Retina (tissue), 1 donor: ENCODE results near the gene IKBKE.

ENCODE experiments used
- DNase-seq: peaks from one replicate; pipeline ENCODE4 v3.0.0-alpha.2; 2016

IKBKE gene

GRCh38 chr1:206516728-206516990, 46.4 kb downstream of the IKBKE start:
- no peak for DNase-seq

- DNase-seq, result peak; percentile 50
Observed at GRCh38 chr1:206517784-206518183, 47.5 kb downstream of the IKBKE start.

DNA sequence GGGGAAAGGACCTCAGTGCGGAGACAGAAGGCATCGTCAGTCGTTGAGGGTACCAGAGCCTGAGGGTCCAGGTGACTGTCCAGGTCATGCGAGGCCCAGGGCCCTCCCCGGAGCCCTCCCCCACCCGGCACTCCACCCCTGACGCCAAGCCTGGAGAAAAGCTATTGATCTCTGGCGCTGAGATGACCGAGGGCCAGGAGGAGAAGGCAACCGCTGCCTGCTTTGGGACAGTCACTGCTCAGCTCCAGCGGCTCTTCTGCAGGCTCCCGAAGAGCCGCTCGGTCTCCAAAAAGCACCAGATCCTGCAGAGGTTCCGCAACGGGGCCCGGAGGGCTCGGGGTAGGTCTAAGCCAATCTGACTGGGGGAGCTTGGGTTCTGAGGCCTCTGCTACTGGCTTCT, 47.9 kb downstream of the IKBKE start:
- no peak for DNase-seq

DNA sequence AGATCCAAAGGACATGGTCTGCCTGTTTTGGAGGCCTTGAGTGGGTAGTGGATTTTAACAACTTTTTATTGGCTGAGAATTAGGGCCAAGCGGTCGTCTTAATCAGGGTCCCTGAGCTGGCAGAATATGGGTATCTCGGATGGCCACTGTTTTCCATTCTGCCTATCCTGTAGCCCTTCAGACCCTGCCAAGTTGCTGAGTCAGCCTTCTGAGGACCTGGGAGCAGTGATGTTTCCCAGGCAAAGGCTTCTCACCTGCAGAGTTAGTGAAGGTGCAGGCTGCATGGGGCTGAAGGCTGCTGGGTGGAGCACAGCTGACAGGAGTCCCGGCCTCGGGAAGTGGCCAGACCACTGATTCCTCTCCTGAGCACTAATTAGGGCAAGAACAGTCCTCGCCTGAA, 48.5 kb downstream of the IKBKE start:
- DNase-seq, result no peak

DNA sequence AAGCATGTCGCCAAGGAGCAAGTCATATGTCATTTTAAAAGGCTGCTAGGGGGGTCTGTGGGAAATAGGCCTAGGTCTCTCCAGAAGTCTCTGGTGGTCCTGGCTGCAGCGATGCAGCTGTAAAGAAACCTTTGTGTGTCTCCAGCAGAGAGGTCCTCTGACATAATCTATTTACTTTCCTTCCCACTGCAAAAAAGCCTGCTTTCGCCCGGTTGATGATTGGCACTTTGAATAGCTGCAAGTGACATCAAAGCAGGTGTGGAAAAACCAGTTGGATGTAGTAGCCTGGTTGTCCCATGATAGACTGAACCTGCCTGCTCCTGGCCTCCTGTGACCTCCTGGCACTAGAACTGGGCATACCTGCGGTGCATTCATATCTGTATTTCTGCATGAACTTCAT, 50.9 kb downstream of the IKBKE start:
- peak; percentile 32 for DNase-seq

GRCh38 chr1:206521694-206522402, 51.6 kb downstream of the IKBKE start:
- peak; percentile 21 for DNase-seq

DNA sequence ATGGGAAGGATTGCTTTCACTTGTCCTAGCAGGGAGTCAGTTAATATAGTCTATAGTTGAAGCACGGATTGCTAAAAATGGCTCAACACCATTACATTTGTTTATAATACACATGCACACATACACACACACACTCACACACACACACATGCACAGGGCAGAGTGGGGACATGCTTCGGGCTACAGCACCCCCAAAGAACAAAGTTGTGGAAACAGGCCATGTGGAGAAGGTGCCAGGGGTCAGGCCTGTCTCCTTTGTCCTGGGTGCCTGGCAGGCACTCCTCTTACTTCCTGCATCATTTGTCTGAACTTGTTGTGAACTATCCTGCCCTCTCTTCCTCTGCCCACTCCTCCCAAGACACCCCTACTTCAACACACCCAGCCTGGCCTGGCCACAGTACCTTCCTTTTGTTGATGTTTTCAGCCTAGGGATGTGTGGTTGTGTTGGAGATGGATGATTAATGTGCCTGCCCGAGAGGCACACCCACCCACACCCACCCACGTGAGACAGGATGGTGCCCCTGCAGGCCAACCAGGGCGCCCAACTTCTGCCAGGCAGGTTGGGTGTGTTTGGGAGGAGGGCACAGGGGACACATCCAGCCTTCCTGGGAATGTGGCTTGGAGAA, 54.6 kb downstream of the IKBKE start:
- DNase-seq, result no peak

DNA sequence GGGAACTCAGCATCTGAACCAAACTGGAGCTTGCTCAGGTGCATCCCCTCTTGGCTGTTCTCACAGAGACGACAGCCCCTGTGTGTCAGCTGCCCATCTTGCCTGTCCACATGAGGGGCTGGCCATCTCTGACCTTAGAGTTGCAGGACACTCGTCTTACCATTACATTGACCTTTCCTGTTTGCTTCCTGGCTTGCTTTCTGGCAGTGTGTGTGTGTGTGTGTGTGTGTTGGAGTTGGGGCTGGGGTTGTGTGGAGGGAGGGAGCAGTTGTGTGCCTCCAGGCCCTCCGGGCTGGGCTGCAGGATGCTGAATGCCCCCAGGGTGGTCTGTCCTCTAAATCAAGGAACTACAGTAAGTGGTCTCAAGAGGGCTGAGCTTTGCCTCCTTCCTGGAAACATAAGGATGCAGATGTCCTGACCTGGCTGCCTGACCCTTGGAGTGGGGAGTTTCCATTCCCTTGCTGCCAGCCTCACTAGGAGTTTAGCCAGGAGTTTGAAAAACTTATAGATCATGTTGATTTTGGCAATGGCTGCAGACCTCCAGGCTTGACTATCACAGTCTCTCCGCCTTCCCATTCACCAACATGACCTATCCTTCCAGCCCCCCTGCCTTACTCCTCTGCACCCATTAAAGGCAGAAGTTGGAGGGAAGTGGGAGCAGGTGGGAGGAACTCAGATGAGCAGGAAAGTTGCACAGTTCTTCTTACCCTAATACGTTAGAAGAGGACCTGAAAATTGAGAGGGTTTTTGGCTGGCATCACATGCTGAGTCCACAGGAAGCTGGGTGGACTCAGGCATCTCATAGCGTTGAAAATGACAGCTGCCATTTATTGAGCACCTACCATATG, 56.0 kb downstream of the IKBKE start:
- no peak for DNase-seq

- DNase-seq, result no peak
Observed at GRCh38 chr1:206529425-206529824, 59.1 kb downstream of the IKBKE start.

DNA sequence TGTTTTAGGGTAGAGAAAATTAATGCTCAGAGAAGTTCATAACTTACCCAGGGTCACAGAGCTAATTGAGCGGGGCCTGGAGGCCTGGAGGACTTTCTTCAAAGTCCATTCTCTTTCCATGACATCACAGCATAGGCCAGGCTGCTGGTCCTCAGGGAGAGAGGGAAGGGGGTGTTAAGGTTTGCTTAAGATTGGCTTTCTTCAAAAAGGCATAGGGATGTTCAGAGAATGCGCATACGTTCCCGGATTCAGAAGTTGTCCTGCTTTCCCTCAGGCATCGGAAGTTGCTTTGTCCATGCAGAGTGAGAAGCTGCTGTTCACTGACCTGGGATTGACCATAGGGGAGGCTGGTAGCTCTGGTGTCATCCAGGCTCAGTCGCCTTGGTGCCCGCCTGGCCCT, 62.1 kb downstream of the IKBKE start:
- DNase-seq, result no peak

GRCh38 chr1:206534552-206534951, 64.3 kb downstream of the IKBKE start:
- DNase-seq, result no peak

DNA sequence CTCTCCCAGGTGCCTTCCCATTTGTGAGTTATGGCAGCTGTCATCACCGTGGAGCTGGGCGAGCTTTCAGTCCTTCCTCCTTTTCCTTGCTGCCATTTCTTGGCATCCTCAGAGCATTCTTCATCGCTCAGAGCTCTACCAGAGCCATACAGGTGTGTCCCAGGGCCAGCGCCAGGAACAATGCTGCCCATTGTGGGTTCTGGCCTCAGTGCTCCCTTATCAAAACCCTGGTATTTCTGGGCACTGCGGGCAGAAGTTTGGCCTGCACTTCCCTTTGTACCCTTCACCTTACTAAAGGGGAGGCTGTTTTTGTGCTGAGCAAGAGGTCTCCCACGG, 65.5 kb downstream of the IKBKE start:
- no peak for DNase-seq

DNA sequence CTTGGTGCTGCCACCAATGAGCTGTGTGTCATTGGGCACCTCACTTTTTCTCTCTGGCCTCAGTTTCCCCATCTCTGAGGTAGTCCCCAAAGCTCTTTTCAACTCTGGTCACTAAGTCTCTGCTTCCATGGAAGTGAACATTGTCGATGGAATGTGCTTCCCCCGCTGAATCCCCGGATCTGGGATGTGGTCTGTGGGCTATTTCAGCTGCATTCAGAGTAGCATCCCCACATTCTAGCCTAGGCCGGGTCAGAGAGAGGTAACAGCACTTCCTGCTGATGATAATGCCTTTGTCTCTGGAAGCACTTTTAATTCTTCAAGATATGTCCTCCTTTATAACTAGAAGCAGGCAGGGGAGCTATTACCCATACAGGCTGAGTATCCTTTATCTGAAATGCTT, 66.9 kb downstream of the IKBKE start:
- no peak for DNase-seq

GRCh38 chr1:206538086-206538770, 68.0 kb downstream of the IKBKE start:
- no peak for DNase-seq

DNA sequence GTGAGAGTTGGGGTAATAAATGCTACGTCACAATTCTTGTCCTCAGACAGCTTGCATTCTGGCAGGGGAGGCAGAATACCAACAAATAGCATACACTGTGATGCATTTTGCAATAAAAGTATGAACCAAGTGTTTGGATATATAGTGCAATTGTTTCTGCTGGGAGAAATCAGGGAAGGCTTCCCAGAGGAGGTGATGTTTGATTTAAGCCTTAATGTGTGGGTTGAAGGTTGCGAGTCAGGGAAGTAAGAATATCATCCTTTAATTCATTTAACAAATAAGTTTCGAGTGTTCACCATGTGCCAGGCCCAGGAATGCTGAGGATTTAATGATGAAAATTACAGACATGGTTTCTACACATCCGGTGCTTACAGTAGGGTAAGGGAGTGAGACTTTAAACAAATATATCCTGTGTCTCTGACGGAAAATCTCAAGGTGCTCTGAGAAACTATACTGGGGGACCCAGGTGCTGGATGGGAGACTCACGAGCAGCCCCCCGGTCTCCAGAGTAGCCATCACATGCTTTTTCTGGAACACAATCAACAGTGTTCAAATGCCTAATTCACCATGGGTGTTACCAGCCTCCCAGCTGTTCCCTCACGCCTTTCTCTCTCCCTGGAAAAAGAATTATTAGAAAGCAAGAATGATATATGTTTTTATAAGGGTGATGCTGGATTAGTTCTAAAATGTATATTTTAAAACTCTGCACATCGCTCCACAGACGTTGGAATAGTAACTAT, 68.8 kb downstream of the IKBKE start:
- no peak for DNase-seq

DNA sequence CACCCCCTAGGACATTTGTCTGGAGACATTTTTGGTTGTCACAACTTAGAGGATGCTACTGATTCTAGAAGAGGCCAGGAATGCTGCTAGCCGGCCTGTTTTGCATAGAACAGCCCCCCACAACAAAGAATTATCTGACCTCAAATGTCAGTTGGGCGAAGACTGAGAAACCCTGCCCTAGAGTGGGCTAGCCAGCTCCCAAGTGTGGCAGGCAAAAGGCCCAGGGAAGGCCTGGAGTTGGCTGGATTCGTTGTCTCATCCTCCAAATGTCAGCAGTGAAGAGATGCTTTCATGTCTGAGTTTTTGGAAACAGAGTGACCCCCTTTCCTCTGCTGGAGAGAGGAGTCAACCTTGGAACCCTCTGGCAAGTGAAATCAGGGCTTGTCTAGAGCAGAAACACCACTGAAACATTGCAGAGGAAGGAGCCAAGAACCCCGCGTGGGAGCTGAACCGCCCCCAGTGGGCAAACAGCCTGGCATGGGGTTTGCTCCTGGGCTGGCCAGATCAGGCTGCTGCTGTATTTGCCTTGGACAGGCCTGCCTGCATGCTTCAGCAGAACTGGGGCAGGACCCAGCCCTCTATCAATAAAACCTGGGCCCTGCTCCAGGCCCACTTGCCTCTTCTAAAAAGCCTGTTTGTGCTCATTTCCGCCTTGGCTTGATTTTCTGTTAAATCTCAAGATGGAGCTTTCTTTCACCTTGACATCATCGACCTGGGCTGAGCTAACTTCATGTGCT, 69.9 kb downstream of the IKBKE start:
- DNase-seq, result no peak

- DNase-seq, result no peak
Observed at GRCh38 chr1:206541236-206541833, 71.1 kb downstream of the IKBKE start.

DNA sequence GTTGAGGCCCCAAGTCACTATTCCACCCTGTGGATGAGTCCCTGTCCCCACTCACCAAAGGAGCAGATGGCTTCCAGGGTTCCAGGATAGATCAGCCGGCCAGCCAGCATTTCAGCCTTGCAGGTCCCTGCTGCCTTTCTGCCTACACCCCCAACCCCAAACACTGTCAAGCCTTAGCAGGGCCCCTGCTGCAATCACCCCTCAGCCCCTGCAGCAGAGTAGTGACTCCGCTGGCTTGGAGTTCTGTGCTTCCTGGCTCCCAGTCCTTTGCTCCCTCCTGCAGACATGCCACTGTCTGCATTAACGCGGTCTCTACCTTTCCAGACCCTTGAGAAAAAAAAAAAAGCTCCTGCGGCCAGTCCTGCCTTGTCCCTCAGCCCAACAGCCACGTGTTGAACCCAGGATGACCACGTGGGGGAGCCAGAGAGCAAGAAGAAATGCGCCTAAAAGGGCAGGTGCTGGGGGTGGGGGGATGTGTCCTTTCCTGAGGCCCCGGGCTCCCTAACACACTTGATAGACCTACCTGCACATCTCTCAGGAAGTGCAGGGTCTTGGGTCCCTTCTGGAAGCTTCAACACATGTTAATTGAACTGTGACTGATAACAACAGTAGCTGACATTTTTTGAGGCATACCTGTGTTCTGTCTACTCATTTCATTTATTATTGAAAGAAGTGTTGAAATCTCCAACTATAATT, 74.4 kb downstream of the IKBKE start:
- DNase-seq, result peak; percentile 76

DNA sequence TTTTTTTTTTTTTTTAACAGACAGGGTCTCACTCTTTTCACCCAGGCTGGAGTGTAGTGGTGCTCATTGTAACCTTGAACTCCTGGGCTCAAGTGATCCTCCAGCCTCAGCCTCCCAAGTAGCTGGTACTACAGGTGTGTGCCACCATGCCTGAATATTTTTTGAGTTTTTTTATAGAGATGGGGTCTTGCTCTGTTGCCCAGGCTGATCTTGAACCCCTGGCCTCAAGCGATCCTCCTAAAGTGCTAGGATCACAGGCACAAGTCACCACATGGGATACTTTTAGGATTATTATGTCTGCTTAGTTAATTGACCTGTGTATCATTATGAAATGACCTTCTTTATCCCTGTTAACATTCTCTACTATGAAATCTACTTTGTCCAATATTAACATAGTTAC, 75.1 kb downstream of the IKBKE start:
- no peak for DNase-seq
